Activated T-cell treated with anti-CD3 and anti-CD28 coated beads for 4 hours (primary cell): ENCODE data around the gene NHSL1.

Experiments
- DNase-seq: peaks from one replicate; pipeline ENCODE4 v3.0.0-alpha.2; 2020

The NHSL1 gene

DNA sequence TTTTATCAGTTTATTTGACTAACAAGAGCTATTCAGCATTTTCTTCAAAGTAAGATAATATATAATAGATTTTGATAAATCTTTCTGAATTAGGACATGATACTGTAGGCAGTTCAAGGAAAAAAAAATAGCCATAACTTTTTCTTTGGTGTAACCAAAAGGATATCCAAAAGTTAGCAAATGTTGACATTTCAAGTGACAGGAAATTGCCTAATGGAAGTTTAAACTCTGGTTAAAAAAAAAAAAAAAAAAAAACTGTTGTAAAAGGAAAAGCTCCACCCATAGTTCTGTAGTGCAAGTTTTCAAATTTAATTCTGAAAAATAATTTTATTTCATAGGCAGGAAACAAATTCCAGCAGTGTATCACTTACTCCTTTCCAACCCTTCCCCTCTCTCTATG, 76.4 kb downstream of the NHSL1 start:
- no peak for DNase-seq

GRCh38 chr6:138421608-138422007, 77.7 kb downstream of the NHSL1 start:
- DNase-seq, result no peak

GRCh38 chr6:138421089-138421488, 78.2 kb downstream of the NHSL1 start:
- DNase-seq, result no peak

DNA sequence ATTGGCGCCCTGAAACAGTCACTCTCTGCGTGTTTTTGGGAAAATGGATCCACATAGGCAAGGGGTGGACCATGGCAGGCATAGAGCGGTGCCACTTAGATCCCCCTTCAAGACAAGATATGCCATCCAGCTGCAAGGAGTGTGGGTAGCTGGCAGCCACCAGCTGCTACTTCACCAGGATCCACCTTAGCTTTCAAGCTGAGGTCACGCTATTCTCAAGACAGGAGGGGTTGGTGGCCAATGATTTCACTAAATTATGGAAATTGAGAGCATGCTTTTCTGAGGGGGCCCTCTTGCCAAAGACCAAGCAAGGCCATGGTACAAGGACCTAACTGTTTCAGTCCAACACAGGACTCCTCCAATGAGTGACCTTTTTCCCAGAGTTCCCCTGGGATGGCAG, 78.9 kb downstream of the NHSL1 start:
- DNase-seq, result no peak

DNA sequence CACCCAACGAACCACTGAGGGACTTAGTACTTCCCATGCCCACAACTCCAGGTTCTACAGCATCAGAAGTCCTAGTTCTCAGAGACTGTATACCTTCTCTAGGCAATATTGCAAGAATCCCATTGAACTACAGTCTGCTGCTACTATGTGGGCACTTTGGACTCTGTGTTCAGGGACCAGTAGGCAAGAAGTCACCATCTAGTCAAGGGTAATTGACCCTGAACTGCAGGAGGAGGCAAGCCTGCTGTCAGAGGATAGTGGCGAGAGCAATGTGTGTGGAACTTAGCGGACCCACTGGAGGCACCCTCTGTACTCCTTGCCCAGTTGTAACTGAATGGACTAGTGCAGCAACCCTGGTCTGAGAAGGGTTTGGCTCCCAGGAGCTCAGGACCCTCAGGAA, 79.5 kb downstream of the NHSL1 start:
- DNase-seq, result no peak

DNA sequence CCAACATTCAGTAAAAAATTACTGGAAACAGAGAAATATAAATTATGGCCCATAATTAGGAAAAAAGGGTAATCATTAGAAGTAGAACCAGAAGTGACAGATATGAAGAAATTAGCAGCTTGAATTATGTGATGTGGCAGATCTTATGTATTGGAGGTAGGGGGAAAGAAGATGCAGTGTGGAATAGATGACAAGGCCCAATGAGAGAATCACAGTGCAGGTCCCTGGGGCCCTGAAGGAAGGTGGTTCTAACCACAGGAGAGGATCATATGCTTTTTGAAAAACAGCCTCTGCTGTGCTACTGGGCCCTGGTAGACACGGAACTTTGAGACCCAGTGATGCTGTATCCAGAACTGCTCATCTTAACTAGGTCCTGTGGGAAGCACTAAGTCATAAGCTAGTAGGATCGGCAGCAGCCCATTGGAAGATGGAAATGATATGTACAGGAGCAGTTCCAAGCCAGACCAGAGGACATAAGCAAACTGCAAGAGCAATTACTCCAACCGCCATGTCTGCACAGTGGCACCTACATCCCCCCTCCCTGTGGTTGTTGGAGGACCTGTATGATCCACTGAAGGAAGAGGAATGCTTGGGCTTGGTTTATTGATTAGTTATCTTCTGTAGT, 81.1 kb downstream of the NHSL1 start:
- DNase-seq, result no peak

GRCh38 chr6:138417493-138418117, 81.7 kb downstream of the NHSL1 start:
- DNase-seq, result no peak

DNA sequence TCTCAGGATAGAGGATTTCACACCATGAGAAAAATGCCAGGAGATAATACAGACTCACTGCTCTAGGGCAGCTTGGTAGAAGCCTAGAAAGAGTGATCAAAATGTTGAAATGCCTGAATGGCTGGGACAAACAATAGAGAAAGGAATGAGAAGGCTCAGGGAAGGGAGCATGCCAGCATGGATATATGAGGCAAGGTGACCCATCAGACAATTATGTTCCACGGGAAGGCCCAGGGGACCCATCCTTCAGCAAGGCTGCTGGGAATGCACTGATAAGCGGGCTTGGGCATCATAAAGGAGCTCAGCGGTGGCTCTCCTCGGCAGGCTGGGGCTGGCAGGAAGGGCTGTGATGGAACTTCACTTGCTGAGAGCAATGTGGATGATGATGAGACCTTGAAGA, 83.1 kb downstream of the NHSL1 start:
- no peak for DNase-seq

- DNase-seq, result no peak
Observed at GRCh38 chr6:138415125-138415524, 84.2 kb downstream of the NHSL1 start.

GRCh38 chr6:138410972-138411880, 88.1 kb downstream of the NHSL1 start:
- DNase-seq, result no peak

- DNase-seq, result no peak
Observed at GRCh38 chr6:138410048-138410735, 89.1 kb downstream of the NHSL1 start.

DNA sequence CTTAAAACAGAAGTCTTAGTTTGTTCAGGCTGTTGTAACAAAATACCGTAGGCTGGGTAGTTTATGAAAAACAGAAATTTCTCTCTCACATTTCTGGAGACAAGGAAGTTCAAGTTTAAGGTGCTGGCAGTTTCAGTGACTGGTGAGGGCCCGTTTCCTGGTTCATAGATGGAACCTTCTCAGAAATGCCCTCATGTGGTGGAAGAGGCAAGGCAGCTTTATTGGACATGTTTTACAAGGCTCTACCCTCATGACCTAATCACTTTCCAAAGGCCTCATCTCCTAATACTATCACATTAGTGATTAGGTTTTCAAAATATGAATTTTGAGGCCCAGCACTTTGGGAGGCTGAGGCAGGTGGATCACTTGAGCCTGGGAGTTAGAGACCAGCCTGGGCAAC, 92.9 kb downstream of the NHSL1 start:
- no peak for DNase-seq

- no peak for DNase-seq
Observed at GRCh38 chr6:138405816-138406413, 93.4 kb downstream of the NHSL1 start.

GRCh38 chr6:138404666-138405337, 94.5 kb downstream of the NHSL1 start:
- DNase-seq, result no peak

DNA sequence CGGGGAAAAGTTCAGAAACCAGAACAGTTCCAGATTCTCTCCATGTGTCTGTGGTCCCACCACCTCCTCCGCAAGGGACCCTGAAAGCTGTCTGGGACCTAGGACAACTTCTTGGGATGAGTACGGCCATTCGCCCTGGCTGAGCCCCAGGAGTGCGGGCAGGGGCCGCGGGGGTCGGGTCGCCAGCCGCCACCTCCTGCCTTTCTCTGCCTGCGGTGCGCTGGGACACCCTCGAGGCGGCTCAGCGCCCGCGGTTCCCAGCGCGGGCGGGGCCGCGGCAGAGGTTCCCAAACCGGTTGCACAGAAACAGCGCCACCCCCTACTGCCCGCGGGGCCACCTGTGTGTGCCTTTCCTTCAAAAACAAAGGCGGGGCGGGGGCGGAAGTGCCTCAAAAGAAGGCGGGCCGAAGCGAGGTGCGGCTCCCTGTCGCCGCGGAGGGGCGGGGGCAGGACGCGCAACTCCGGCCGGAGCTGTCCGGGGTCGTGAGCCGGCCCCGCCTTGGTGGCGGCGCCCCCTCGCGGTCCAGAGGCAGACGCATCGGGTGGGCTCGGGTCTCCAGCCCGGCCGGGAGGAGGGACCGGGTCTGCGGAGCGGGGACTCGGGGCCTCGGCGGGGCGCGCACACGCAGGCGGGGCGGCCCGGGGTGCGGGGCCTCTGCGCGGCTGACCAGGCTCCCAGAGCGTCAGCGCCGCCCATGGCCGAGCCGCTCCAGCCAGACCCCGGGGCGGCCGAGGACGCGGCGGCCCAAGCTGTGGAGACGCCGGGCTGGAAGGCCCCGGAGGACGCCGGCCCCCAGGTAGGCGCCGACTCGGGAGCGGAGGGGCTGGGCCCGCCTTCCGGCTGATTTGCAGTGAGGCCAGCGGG, 95.3 kb downstream of the NHSL1 start, which contains the start of gene HEBP2:
HEBP2 (plus strand) TSS at position 423 of the 865 bp plus-strand sequence; CDS start at position 696, 273 bp downstream.
- peak; percentile 92 for DNase-seq

DNA sequence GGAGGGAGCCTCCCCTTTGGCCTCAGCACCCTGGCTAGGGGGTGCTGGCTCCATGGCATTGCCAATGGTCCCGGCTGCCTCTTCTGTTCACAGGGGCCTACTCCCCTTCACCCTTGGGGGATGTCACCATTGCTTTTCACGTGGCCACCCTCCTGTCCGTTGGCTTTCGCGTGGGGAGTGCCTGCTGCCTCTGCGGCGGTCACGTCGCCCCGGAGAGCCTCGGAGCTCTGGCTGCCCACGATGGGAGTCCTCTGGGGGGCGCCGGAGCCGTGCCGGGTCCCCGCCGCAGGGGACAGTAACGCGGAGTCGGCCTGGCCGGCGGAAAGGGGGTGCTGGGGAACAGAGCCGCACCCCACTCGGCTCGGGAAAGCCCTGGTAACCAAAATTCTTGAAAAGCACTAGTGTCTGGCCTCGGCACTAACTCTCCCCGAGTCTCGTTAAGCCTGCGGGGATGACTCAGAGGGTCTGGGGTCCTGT, 95.9 kb downstream of the NHSL1 start:
- DNase-seq, result peak; percentile 6

DNA sequence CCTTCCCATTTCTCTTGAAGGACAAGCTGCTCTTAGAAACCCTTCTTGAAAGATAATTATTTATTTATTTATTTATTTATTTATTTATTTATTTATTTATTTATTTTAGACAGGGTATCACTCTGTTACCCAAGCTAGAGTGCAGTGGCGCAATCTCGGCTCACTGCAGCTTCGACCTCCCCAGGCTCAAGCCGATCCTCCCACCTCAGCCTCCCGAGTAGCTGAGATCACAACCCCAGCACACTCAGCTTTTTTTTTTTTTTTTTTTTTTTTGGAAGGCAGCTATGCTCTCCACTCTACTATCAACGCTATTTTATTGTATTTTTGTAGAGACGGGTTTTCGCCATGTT, 96.5 kb downstream of the NHSL1 start:
- no peak for DNase-seq

GRCh38 chr6:138401960-138402837, 97.1 kb downstream of the NHSL1 start:
- DNase-seq, result no peak

- DNase-seq, result no peak
Observed at GRCh38 chr6:138400326-138400725, 99.0 kb downstream of the NHSL1 start.
